Activated CD8-positive, alpha-beta memory T cell treated with anti-CD3 and anti-CD28 coated beads for 36 hours (primary cell): ENCODE results near the gene POLR2H. TPM values are rescaled to one million over a fixed set of nuclear protein-coding genes. Genes with fewer than 3 reads are reported as not detected.

Source experiments
- CTCF ChIA-PET: fragments of 350-600 bp; sonication (Branson Sonifier 250); formaldehyde crosslinking; loops from one replicate; lab custom pipeline; 2021; ENCODE audit warnings: antibody characterized with exemption; lab: Charles Lee
- POLR2A ChIA-PET: fragments of 350-600 bp; sonication (Branson Sonifier 250); formaldehyde crosslinking; loops from one replicate; lab custom pipeline; 2021; ENCODE audit warnings: antibody characterized with exemption; lab: Charles Lee
- total RNA-seq, 2 experiments: library from RNA; stranded (reverse); gene quantifications; one replicate each; pipeline ENCODE4 v1.2.3, GENCODE V29; 2021

Gene POLR2H
- total RNA-seq, 2 experiments from 2014 or later: 188 to 190 TPM

DNA sequence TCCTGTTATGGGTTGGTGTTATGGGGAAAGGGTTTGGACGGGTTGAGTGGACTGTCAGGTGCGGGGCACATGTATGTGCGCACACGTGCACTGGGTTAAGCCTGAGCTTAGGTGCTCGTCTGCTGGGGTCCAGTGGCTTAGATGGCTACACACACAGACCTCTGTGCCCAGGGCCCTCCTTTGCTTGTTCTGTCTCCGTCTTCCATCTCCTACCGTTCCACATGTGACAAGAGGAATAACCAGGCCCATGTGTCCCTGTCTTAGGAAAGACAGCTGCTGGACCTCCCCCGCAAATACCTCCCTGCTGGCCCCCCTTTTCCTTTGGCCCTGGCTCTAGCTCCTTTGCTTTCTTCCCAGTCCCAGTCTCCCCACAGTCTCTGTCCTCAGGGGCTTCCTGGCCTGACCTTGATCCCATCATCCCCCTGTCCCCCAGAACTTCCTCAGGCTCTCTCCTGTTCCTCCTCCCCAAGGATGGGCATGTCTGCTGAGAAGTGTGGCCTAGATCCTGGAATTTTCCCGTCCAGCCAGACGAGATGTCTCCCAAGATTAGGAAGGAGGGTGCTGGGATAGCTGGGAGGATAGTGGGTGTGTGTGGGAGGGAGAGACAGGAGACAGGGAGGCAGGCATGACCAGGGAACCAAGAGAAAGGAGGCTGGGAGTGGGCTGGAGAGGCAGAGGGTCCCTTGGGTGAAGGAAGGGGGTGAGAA is 17.3 kb downstream of the POLR2H start:
- ChIA-PET CTCF (no interaction called here), POLR2A (interaction anchor here (0.5 kb wide), 1 partner anchor 122 kb away, joined by 4 read pairs; no protein-coding TSS in a partner anchor)

DNA sequence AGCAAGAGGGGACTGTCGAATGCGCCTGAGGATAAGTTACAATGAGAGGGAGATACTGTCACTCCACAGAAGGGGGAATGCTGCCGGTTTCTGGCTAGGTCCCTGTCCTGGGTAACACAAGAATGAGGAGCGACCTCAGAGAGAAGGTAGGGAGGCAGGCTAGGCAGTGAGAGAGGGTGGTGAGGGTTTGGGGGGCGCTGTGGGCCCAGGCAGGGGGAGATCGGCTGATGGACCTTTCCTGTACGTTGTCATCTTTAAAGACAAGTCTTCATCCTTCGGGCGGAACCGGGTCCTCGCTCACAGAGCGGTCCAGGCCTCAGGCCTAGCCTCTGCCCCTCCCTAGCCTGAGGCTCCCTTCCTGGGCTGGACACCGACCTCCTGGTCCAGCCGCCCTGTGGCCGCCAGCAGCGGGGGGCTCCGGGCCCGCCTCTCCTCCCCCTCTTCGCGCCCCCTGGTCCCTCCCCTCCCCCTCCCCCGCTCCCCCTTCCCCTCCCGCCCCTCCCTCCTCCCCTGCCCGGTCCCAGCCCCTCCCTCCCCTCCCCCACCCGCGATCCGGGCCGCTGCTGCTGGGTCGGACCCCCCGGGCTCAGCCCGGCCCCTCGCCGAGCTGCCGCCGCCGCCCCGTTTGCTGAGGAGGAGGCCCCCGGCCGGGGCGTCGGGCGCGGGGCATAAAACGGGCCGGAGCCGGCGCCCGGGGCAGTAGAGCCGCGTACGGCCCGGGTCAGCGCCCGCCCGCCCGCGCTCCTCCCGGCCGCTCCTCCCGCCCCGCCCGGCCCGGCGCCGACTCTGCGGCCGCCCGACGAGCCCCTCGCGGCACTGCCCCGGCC is 18.1 kb downstream of the POLR2H start, which contains the start of gene CHRD:
Gene CHRD, plus strand, starts transcription at position 697 of the 827 bp plus-strand sequence. CDS start 265 bp downstream, outside the sequence.
- POLR2A ChIA-PET: no interaction called here

DNA sequence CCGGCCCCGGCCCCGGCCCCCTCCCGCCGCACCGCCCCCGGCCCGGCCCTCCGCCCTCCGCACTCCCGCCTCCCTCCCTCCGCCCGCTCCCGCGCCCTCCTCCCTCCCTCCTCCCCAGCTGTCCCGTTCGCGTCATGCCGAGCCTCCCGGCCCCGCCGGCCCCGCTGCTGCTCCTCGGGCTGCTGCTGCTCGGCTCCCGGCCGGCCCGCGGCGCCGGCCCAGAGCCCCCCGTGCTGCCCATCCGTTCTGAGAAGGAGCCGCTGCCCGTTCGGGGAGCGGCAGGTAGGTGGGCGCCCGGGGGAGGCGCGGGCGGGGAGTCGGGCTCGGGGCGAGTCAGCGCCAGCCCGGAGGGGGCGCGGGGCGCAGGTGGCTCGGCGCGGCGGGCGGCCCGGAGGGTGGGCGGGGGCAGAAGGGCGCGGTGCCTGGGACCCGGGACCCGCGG is 18.7 kb downstream of the POLR2H start:
- POLR2A ChIA-PET: no interaction called here
- CTCF ChIA-PET: no interaction called here

More for the DNA sequence above, 18.1 kb downstream of the POLR2H start, which contains the start of gene CHRD:
- CTCF ChIA-PET: no interaction called here

DNA sequence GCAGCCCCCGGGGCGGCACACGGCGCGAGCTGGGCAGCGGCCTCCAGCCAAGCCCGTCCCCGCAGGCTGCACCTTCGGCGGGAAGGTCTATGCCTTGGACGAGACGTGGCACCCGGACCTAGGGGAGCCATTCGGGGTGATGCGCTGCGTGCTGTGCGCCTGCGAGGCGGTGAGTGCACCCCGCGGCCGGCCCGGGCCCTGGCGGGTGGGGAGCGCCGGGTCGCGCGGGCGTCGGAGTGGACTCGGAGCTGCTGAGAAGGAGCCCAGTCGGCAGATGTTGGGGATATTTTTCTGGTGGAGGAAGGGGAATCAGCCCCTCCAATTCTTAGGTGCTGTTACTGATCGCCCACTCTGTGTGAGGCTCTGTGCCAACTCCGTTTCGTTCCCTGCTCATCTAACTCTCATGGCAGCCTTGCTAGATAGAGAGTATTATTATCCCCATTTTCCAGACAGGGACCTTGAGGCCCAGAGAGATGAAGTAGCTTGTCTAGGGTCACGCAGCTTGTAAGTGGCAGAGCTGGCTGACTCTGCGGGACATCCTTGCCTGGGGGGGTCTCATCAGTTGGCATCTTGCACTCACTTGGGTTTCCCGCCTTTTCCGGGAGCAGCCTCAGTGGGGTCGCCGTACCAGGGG is 19.2 kb downstream of the POLR2H start:
- POLR2A ChIA-PET: interaction anchor here (0.6 kb wide), 1 partner anchor 10 kb away, joined by 3 read pairs; no protein-coding TSS in a partner anchor
- CTCF ChIA-PET: interaction anchor here (0.7 kb wide), 1 partner anchor 159 kb away, joined by 3 read pairs; no protein-coding TSS in a partner anchor

DNA sequence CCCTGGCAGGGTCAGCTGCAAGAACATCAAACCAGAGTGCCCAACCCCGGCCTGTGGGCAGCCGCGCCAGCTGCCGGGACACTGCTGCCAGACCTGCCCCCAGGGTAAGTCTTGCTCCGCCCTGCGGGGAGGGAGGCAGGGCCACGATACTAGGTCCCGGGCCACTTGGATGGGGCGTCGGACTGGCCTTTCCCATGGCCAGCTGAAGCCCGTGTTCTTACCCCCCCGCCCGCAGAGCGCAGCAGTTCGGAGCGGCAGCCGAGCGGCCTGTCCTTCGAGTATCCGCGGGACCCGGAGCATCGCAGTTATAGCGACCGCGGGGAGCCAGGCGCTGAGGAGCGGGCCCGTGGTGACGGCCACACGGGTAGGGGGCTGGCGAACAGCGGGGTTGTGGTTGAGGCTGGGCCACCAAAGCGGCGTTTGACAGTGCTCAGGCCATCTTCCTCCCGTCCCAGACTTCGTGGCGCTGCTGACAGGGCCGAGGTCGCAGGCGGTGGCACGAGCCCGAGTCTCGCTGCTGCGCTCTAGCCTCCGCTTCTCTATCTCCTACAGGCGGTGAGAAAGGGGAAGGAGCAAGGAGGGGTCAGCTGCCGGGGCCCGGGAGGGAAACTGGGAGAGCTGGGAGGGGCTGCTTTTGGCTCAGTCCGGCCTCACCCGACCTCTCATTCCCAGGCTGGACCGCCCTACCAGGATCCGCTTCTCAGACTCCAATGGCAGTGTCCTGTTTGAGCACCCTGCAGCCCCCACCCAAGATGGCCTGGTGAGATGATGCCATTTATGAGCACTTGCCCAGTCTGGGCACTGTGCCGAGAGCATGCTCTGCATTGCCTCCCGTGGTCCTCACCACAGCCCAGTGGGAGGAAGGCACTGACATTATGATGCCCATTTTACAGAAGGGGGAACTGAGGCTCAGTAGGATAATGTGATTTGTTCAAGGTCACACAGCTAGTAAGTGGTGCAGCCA is 20.0 kb downstream of the POLR2H start:
- POLR2A ChIA-PET: interaction anchor here (0.6 kb wide), 1 partner anchor 11 kb away, joined by 3 read pairs; no protein-coding TSS in a partner anchor
- CTCF ChIA-PET: interaction anchor here (0.7 kb wide), 1 partner anchor 159 kb away, joined by 3 read pairs; no protein-coding TSS in a partner anchor

DNA sequence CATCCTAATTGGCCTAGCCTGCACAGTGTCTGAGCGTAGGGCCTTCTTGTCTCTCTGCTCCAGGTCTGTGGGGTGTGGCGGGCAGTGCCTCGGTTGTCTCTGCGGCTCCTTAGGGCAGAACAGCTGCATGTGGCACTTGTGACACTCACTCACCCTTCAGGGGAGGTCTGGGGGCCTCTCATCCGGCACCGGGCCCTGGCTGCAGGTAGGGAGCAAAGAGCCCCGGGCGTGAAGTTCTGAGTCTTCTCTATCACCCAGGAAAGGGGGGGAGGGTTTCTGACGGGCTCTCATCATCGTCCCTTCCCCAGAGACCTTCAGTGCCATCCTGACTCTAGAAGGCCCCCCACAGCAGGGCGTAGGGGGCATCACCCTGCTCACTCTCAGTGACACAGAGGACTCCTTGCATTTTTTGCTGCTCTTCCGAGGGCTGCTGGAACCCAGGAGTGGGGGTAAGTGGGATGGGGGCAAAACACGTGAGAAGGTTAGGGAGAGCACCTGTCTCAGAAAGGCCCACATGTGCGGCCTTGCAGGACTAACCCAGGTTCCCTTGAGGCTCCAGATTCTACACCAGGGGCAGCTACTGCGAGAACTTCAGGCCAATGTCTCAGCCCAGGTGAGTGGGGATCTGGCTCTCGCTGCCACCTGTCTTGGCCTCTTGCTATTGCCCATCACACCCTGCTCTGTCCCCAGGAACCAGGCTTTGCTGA is 21.0 kb downstream of the POLR2H start:
- ChIA-PET POLR2A (no interaction called here), CTCF (no interaction called here)

DNA sequence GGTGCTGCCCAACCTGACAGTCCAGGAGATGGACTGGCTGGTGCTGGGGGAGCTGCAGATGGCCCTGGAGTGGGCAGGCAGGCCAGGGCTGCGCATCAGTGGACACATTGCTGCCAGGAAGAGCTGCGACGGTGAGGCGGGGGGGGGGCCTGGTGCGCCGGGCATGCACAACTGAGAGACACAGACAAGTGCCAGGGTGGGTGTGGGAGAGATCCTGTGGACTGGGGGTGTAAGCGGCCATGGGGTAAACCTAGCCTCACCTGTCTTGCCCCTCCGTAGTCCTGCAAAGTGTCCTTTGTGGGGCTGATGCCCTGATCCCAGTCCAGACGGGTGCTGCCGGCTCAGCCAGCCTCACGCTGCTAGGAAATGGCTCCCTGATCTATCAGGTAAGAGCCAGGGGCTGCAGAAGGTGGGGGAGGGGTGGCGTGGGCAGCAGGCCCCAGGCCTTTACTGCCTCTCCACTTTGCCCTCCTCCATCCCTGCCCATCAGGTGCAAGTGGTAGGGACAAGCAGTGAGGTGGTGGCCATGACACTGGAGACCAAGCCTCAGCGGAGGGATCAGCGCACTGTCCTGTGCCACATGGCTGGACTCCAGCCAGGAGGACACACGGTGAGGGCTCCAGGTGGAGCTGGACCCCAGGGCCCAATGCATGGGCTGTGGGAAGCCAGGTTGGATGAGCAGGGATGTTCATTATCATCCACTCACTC is 21.7 kb downstream of the POLR2H start:
- CTCF ChIA-PET: interaction anchor here (0.7 to 1.6 kb wide), 2 partner anchors 29 to 114 kb away, joined by 3 read pairs; no protein-coding TSS in a partner anchor
- POLR2A ChIA-PET: no interaction called here

DNA sequence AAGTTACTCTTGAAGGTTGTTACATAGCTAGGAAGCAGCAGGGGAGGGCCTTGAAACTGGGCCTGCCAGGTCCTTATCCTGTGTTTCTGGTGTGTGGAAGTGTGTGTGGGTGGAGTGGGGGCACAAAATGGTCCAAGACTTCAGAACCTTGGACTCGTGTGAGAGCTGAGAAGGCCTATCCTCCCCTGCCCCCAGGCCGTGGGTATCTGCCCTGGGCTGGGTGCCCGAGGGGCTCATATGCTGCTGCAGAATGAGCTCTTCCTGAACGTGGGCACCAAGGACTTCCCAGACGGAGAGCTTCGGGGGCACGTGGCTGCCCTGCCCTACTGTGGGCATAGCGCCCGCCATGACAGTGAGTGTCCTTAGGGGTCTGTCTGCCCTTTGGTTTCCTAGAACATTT is 22.8 kb downstream of the POLR2H start:
- ChIA-PET CTCF (interaction anchor here (1.6 kb wide), 1 partner anchor 31 kb away, joined by 3 read pairs; no protein-coding TSS in a partner anchor), POLR2A (interaction anchor here (0.6 kb wide), 1 partner anchor 9 kb away, joined by 3 read pairs; no protein-coding TSS in a partner anchor)

DNA sequence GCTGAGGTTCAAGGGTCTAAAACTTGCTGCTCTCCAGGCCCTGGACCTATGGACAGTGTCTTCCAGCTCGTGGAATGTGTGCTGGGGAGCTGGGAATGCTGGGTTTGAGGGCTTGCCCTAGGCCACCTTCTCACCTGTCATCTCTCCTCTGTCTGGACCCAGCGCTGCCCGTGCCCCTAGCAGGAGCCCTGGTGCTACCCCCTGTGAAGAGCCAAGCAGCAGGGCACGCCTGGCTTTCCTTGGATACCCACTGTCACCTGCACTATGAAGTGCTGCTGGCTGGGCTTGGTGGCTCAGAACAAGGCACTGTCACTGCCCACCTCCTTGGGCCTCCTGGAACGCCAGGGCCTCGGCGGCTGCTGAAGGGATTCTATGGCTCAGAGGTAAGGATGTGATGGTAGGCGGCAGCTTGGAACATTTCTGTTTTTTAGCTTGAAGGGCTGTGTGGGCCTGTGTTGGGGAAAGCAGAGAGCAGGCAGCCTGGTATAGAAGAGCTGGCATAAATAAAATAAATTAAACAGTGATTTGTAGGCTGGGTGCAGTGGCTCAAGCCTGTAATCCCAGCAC is 23.4 kb downstream of the POLR2H start:
- CTCF ChIA-PET: interaction anchor here (1.6 kb wide), 1 partner anchor 31 kb away, joined by 3 read pairs; no protein-coding TSS in a partner anchor
- POLR2A ChIA-PET: no interaction called here

DNA sequence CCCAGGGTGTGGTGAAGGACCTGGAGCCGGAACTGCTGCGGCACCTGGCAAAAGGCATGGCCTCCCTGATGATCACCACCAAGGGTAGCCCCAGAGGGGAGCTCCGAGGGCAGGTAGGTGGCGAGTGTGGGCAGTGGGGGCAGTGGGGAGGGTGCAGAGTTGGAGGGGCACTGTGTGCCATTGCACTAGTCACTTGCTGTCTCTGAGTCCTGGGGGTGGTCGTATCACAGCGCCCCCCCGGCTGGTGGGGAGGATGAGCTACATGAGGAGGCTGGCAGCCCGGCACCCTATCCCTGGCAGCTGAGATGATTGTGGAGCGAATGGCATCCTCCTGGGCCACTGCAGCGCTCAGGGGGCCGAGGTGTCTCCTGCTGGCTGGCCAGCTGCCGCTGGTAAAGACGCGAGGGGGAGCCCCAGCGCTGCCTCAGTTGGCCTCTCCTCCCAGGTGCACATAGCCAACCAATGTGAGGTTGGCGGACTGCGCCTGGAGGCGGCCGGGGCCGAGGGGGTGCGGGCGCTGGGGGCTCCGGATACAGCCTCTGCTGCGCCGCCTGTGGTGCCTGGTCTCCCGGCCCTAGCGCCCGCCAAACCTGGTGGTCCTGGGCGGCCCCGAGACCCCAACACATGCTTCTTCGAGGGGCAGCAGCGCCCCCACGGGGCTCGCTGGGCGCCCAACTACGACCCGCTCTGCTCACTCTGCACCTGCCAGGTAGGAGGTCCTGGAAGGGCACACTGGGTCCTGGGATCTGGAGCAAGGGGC is 24.7 kb downstream of the POLR2H start:
- ChIA-PET POLR2A (no interaction called here), CTCF (no interaction called here)

DNA sequence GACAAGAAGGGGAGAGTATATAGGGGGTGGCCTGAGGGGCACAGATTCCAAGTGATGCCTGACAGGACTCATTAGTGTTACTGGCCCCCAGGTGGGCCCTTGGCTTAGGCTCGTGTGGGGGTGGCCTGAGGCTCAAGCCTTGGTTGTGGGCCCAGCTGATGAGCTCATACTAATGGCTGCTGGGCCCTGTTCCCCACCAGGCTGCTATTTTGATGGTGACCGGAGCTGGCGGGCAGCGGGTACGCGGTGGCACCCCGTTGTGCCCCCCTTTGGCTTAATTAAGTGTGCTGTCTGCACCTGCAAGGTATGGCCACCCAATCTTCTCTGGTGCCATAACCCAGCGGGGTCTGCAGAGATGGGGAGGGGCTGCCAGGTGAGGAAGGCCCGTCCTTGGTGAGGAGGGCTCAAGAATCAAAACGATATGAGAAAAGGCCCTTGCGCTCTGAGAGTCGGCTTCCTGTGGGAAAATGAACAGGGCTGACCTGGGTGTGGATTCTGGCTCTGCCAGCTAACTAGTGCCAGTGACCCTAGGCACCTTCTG is 25.7 kb downstream of the POLR2H start:
- POLR2A ChIA-PET: no interaction called here
- CTCF ChIA-PET: interaction anchor here (0.6 kb wide), 1 partner anchor 57 kb away, joined by 3 read pairs; no protein-coding TSS in a partner anchor

DNA sequence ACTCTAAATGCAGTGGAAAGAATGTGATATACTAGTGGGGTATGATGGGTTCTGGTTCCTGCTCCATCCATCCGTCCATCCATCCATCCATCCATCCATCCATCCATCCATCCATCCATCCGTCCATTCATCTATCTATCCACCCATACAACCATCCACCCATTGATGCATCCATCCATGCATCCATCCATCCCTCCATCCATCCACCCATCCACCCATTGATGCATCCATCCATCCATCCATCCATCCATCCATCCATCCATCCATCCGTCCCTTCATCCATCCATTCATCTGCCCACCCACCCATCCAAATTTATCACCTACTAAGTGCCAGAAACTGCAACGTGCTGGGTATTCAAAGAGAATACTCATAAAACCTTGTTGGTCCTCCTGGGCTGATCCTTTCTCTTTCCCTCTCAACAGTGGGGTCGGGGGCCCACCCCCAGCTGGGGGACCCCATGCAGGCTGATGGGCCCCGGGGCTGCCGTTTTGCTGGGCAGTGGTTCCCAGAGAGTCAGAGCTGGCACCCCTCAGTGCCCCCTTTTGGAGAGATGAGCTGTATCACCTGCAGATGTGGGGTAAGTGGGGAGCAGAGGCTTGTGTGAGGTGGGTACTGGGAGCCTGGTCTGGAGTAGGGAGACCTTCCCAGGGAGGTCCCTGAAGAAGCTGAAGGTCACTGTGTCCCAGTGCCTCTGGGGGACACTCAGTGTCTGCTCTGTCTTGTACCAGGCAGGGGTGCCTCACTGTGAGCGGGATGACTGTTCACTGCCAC is 26.8 kb downstream of the POLR2H start:
- ChIA-PET POLR2A (no interaction called here), CTCF (interaction anchor here (0.6 kb wide), 1 partner anchor 56 kb away, joined by 3 read pairs; no protein-coding TSS in a partner anchor)

DNA sequence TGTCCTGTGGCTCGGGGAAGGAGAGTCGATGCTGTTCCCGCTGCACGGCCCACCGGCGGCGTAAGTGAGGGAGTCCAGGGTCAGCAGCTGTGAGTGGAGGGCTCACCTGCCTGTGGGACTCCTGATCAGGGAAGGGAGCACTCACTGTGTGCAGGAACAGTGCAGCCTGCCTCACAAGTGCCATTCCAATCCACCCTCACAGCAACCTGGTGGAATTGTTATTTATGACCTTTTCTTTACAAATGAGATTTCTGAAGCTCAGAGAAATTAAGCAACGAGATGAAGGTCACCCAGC is 27.4 kb downstream of the POLR2H start:
- CTCF ChIA-PET: no interaction called here
- POLR2A ChIA-PET: no interaction called here

DNA sequence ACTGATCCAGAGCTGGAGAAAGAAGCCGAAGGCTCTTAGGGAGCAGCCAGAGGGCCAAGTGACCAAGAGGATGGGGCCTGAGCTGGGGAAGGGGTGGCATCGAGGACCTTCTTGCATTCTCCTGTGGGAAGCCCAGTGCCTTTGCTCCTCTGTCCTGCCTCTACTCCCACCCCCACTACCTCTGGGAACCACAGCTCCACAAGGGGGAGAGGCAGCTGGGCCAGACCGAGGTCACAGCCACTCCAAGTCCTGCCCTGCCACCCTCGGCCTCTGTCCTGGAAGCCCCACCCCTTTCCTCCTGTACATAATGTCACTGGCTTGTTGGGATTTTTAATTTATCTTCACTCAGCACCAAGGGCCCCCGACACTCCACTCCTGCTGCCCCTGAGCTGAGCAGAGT is 27.9 kb downstream of the POLR2H start:
- ChIA-PET CTCF (no interaction called here), POLR2A (no interaction called here)

DNA sequence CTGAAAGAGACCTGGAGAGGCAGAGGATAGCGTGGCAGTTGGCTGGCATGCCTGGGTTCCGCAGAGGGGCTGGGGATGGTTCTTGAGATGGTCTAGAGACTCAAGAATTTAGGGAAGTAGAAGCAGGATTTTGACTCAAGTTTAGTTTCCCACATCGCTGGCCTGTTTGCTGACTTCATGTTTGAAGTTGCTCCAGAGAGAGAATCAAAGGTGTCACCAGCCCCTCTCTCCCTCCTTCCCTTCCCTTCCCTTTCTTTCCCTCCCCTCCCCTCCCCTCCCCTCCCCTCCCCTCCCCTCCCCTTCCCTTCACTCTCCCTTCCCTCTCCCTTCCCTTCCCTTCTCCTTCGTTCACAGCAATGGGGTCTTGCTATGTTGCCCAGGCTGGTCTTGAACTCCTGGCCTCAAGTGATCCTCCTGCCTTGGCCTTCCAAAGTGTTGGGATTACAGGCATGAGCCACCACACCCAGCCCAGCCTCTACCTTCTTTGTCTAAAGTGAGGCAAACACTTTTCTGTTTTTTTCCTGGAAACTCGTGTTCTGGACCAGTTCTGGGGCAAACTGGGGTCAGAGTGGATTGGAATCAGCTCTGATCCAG is 28.5 kb downstream of the POLR2H start:
- POLR2A ChIA-PET: no interaction called here
- CTCF ChIA-PET: interaction anchor here (0.6 kb wide), 1 partner anchor 27 kb away, joined by 3 read pairs; no protein-coding TSS in a partner anchor
